HEK293T (cell line): Measurements from ENCODE around the gene LRRC3C.

Source experiments
- BHLHE40 ChIP-seq: fragments of 450-650 bp; IDR thresholded peaks from 2 replicates; pipeline ENCODE4 v1.6.1; 2016; ENCODE audit warnings: mild to moderate bottlenecking, moderate library complexity, borderline replicate concordance
- CTBP1 ChIP-seq: fragments of 450-650 bp; IDR thresholded peaks from 2 replicates; pipeline ENCODE4 v1.6.1; 2016; ENCODE audit warnings: borderline replicate concordance
- ELF4 ChIP-seq: fragments of 450-650 bp; IDR thresholded peaks from 2 replicates; pipeline ENCODE4 v1.6.1; 2017; ENCODE audit warnings: antibody characterized with exemption
- FOXA1 ChIP-seq: fragments of 450-650 bp; IDR thresholded peaks from 2 replicates; pipeline ENCODE4 v1.6.1; 2016; ENCODE audit warnings: mild to moderate bottlenecking
- FOXK2 ChIP-seq: fragments of 450-650 bp; IDR thresholded peaks from 2 replicates; pipeline ENCODE4 v1.6.1; 2016; ENCODE audit warnings: mild to moderate bottlenecking
- NFRKB ChIP-seq: fragments of 450-650 bp; IDR thresholded peaks from 2 replicates; pipeline ENCODE4 v1.6.1; 2016; ENCODE audit warnings: mild to moderate bottlenecking, moderate library complexity
- SUZ12 ChIP-seq: fragments of 450-650 bp; IDR thresholded peaks from 2 replicates; pipeline ENCODE4 v1.6.1; 2016; ENCODE audit warnings: mild to moderate bottlenecking
- TARDBP ChIP-seq: fragments of 450-650 bp; IDR thresholded peaks from 2 replicates; pipeline ENCODE4 v1.6.1; 2016

DNA sequence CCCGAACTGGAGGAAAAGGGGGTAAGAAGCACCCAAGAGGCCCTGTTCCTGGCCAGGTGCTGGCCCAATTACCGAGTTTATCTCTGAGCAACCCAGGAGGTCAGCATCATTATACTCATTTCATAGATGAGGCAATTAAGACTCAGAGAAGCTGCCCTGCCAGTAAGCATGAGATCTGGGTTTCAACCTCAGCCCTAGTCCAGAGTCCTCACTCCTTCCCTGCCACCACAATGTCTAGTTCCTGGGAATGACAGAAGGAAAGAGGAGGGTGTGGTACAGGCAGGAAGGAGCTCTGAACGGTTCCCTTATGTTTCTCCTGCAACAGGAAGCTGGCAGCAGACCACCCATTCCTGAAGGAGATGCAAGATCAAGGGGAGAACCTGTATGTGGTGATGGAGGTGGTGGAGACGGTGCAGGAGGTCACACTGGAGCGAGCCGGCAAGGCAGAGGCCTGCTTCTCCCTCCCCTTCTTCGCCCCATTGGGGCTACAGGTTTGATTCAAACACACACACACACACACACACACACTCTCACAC lies 42.7 kb downstream of the LRRC3C start:
- TF ChIP-seq NFRKB = no peak
- TF ChIP-seq FOXA1 = no peak
- TF ChIP-seq TARDBP = no peak
- TF ChIP-seq FOXK2 = no peak
- no peak for TF ChIP-seq CTBP1
- no peak for TF ChIP-seq ELF4
- TF ChIP-seq SUZ12 = no peak
- no peak for TF ChIP-seq BHLHE40
